HG03342 (cell line): ENCODE data around the gene PRDX1.
"Not testable (repeated sequence)": the region's sequence is repeated elsewhere in the genome, so short reads cannot be mapped to it uniquely, and the experiment has no call there.

Experiments used
- ATAC-seq: cut with Tn5 transposase; IDR thresholded peaks from one replicate; pipeline ENCODE4 v1.9.1; 2021; ENCODE audit warnings: mild to moderate bottlenecking, moderate library complexity; ENCODE audit not compliant: unreplicated experiment

PRDX1 gene

GRCh38 chr1:45507195-45507594 lies 14.5 kb downstream of the PRDX1 start:
- no peak for ATAC-seq

- no peak for ATAC-seq
Observed at GRCh38 chr1:45503462-45504360, 18.0 kb downstream of the PRDX1 start.

DNA sequence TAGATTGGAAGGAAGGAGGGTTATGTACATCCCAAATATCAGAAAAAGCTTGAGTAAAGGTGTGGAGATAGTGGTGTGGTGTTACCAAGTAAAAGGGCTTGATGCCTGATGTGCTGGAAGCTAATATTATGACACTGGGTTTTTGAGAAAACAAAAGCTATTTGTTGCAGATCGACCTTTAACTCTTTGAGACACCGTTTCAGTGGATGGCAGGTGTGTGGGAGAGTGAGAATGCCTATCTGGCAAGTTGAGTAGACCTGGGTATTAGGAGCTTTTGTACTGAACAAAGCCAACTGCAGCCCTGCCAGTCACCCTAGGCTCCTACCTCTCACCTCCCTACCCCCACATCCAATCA lies 20.2 kb downstream of the PRDX1 start:
- ATAC-seq = no peak

GRCh38 chr1:45499415-45499769 lies 22.3 kb downstream of the PRDX1 start:
- no peak for ATAC-seq

DNA sequence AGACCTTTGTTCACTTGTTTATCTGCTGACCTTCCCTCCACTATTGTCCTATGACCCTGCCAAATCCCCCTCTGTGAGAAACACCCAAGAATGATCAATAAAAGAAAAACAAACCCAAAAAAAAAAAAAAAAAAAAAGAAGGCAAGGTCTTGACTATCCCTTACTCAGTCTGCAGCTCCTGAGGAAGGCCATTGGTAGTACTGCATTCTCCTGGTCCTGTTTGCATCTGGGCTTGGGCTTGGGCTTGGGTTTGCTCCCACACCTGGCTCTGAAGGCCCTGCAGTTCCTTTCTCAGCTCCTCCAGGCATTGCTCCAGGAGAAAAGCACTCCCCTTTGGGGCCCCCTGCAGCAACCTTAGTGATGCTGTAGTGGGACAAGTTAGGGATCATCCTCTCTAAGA lies 23.4 kb downstream of the PRDX1 start:
- no peak for ATAC-seq

DNA sequence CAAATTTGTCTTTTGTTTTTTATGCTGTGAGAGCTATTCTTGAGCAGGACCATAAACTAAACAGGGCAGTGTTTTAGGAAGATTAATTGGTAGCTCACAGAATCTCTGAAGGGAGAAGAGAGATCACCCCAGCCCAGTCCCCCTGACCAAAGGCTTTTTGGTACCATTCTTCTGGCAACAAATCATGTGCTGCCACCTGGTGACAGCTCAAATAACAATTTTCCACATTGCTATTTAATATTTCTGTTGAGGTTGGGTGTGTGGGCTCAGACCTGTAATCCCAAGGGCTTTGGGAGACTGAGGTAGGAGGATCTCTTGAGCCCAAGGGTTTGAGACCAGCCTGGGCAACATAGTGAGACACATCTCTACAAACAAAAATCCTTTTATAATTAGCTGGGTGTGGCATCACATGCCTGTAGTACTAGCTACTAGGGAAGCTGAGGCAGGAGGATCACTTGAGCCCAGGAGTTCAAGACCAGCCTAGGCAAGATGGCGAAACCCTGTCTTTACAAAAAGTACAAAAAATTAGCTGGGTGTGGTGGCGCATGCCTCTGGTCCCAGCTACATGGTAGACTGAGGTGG lies 28.5 kb downstream of the PRDX1 start:
- no peak for ATAC-seq

GRCh38 chr1:45492691-45493090 lies 29.0 kb downstream of the PRDX1 start:
- no peak for ATAC-seq

- no peak for ATAC-seq
Observed at GRCh38 chr1:45491487-45492260, 30.0 kb downstream of the PRDX1 start.

DNA sequence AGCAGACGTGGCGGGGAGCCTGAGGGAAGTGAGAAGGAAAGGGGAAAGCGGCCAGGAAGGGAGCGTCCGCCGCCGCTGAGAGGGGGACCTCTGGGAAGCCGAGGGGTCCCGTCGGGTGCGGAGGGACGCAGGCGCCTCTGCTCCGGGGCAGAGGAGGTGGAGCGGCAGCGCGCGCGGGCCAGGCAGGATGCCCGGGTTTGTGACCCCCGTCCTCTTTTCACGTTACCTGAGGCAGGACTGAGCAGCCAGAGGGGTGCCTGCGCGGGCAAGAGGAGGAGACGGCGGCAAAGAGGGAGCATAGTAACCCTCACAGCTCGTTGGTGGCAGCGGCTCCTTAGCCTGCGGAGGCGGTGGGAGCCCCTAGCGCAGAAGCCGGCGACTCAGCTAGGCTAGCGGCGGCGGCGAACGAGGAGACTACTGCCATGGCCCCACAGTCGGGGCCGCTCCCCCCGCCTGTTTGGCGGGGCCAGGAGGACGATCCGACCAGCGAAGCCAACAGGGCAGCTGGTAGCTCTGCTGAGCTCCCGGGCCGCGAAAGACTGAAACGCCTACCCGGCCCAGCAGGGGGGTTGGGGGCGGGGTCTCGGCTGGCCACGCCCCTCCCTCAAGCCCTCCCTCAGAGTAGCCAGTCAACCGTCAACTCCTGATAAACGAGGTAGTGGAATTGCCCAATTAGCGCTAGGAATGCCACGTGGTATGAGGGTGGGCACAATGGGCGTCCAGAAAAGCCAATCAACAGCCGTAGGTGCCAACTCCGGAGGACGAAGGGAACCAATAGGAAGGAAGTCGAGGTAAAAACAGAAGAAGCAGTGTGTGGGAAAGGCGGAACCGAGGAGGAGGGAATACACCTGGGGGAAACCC lies 30.8 kb downstream of the PRDX1 start, which contains the start of gene TESK2:
TESK2 (minus strand) TSS at position 538 of the 861 bp plus-strand sequence. CDS start 33,378 bp downstream, outside the sequence.
- peak; percentile 91 for ATAC-seq

DNA sequence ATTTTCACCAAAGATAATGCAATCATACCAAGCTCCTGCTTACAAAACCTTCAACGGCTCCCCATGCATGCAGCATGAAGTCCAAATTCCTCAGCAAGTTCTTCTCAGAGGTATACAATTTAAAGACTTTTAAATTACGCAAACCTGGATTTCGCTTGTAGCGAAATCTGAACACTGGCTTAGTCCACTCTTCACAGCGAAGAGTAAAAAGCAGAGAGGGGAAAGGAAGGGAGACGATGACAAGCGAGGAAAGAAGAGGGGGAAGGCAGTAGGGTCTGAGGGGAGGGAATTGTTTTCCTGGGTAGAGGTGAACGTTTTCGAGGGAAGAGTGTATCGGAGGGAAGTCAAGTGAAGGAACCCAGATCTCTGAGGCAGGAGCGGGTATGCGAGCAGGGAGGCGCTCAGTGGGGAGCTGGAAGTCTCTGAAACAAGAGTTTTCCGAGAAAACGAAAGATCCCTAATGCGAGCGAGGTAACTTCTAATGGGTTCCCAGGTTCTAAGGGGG lies 31.5 kb downstream of the PRDX1 start:
- no peak for ATAC-seq

DNA sequence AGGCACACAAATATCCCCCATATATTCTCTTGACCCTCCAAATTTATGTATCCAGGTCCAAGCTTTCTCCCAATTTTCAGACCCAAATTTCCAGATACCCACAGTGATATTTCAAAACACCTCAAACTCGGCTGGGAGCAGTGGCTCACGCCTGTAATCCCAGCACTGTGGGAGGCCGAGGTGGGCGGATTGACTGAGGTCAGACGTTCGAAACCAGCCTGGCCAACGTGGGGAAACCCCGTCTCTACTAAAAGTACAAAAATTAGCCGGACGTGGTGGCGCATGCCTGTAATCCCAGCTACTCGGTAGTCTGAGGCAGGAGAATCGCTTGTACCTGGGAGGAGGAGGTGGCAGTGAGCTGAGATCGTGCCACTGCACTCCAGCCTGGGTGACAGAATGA lies 32.3 kb downstream of the PRDX1 start:
- not testable (repeated sequence) for ATAC-seq

- no peak for ATAC-seq
Observed at GRCh38 chr1:45488666-45489377, 32.9 kb downstream of the PRDX1 start.

DNA sequence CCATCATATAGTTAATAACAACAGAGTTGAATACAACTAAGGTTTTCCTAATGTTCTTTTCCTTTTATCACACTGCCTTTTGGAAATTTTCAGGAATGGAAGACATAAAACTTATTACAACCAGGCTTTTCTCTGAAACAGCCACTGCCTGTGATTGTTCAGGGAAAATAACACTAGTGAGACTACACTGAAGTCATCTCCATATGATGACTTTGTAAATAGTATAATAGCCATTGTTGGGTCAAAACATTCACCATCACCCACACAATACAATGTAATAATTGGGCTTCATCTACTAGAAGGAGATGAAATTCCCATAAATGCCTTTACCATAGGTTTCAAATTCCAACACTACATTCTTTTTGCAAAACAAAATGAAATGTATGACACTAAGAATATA lies 35.7 kb downstream of the PRDX1 start:
- ATAC-seq = no peak

- no peak for ATAC-seq
Observed at GRCh38 chr1:45479039-45479748, 42.5 kb downstream of the PRDX1 start.

- no peak for ATAC-seq
Observed at GRCh38 chr1:45478121-45478814, 43.4 kb downstream of the PRDX1 start.

DNA sequence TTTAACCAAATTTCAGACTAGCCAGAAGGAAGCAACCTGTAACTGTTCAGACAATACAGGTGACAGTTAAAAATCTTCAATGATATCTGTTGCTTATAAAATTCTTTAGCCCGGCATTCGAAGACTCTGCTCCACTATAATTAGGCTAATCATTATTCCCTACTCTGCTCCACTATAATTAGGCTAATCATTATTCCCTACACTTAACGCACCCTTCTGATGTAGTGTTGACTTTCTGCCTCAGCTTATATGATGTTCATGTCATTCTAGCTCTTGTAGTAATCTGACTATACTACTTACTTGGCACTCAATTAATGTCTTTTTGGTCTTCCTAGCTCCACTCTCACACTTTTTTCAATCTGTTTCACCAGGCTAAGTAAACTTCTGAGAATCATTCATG lies 44.0 kb downstream of the PRDX1 start:
- no peak for ATAC-seq

DNA sequence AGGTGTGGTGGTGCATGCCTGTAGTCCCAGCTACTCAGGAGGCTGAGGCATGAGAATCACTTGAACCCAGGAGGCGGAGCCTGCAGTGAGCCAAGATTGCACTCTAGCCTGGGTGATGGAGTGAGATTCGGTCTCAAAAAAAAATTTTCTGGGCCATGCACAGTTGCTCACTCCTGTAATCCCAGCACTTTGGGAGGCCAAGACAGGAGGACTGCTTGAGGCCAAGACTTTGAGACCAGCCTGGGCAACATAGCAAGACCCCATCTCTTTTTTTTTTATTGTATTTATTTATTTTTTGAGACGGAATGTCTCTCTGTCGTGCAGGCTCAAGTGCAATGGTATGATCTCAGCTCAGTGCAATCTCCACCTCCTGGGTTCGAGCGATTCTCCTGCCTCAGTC lies 47.5 kb downstream of the PRDX1 start:
- ATAC-seq = not testable (repeated sequence)

GRCh38 chr1:45473302-45473701 lies 48.4 kb downstream of the PRDX1 start:
- ATAC-seq = peak; percentile 62

DNA sequence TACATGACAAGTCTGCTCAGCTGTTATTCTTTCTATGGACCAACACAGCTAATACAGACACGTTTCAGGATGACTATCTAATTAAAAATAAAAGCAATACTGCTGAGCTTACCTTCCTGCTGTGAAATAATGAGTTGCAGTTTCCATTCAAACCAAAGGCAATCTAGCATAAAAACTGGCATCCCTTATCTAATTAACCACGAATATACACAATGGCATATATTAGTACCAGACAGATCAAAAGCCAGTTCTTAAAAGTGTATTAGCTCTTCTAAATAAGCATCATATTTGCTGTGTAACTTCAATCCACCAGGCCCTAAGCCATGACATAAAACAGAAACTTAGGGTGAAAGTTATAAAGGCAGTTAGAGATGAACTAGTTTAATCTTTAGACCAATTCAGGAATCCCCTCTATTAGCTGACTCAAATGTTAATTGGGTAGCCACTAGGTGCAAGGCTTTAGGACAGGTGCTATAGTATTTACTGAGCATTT lies 51.3 kb downstream of the PRDX1 start:
- ATAC-seq = no peak
